Mucosa of descending colon (tissue), 3 donors: ENCODE measurements around the gene P2RY4. TPM values are rescaled to one million over a fixed set of nuclear protein-coding genes. Genes with fewer than 3 reads are reported as not detected.
"Not testable (repeated sequence)": the region's sequence is repeated elsewhere in the genome, so short reads cannot be mapped to it uniquely, and the experiment has no call there.

ENCODE experiments used
- ATAC-seq: fragments of 200-7000 bp; cut with Tn5 transposase; one replicate; pipeline ENCODE4 v1.9.1; 2020; ENCODE audit warnings: mild to moderate bottlenecking, moderate library complexity
- DNase-seq, 3 donors: peaks; one replicate each; pipeline ENCODE4 v3.0.0-alpha.2; 2020
- H3K36me3 ChIP-seq: fragments of 200-600 bp; one replicate; pipeline ENCODE4 v1.8.0; 2021; ENCODE audit warnings: low read depth, mild to moderate bottlenecking
- H3K4me1 ChIP-seq: fragments of 200-600 bp; one replicate; pipeline ENCODE4 v1.8.0; 2021; ENCODE audit warnings: low read depth, mild to moderate bottlenecking
- H3K4me3 ChIP-seq: fragments of 200-600 bp; one replicate; pipeline ENCODE4 v1.8.0; 2021; ENCODE audit warnings: mild to moderate bottlenecking
- H3K9me3 ChIP-seq: fragments of 200-600 bp; one replicate; pipeline ENCODE4 v1.8.0; 2021; ENCODE audit warnings: mild to moderate bottlenecking
- CTCF ChIP-seq: fragments of 200-600 bp; IDR thresholded peaks from one replicate; pipeline ENCODE4 v1.8.0; 2022; ENCODE audit warnings: antibody characterized with exemption, mild to moderate bottlenecking
- intact Hi-C, 2 donors: fragments of 100-400 bp; cut with DNase I in 1 of 2; cut with micrococcal nuclease in 1 of 2; formaldehyde crosslinking; loops; one replicate each; pipeline versions ENCODE4 v1.11.0 to v1.11.1; 2022; cut with DNase I, micrococcal nuclease
- total RNA-seq, 3 donors: library from RNA; stranded (reverse); fragmentation: NEBNext Ultra II Directional in 2 of 3; extraction: Animal tissue kit (Norgen Biotek cat#: 25700) in 2 of 3; gene quantifications; one replicate each; pipeline versions ENCODE4 v1.2.1 to v1.2.4, GENCODE V29; 2021 to 2023
- donor health status: DM: no; HTN: no; CAD: no; lungs with moderate emphysema.
- donor health status: DM: no; HTN: no; CAD: no.
- donor health status: DM: no; HTN: yes; CAD: no.

The P2RY4 gene
- total RNA-seq, 3 donors from 2014 or later = 0.79 to 5.7 (median 1.3) TPM

- H3K4me3 ChIP-seq = no peak overlapping the region
- TF ChIP-seq CTCF = no peak
- ATAC-seq (peak; percentile 97), DNase-seq (peak; percentile 32 to 55 (median 47))
- H3K36me3 ChIP-seq = no peaks in the 10 kb centered on the region
- no peaks in the 10 kb centered on the region for H3K9me3 ChIP-seq
- intact Hi-C loops = no loop called here
- H3K4me1 ChIP-seq = no peaks in the 10 kb centered on the region
Observed at GRCh38 chrX:70219938-70220764, 39.9 kb downstream of the P2RY4 start.

DNA sequence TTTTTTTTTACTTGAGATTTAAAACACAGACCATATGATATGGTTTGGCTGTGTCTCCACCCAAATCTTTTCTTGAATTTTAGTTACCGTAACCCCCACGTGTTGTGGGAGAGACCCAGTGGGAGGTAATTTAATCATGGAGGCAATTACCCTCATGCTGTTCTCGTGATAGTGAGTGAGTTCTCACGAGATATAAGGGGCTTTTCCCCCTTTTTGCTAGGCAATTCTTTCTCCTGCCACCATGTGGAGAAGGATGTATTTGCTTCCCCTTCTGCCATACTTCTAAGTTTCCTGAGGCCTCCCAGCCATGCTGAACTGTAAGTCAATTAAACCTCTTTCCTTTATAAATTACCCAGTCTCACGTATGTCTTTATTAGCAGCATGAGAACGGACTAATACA lies 50.4 kb downstream of the P2RY4 start:
- DNase-seq, H3K4me3 ChIP-seq, H3K36me3 ChIP-seq, ATAC-seq, intact Hi-C loops, H3K9me3 ChIP-seq, H3K4me1 ChIP-seq: not testable (repeated sequence)

GRCh38 chrX:70208479-70208878 lies 51.5 kb downstream of the P2RY4 start:
- H3K9me3 ChIP-seq = no peaks in the 10 kb centered on the region
- intact Hi-C loops = no loop called here
- no peak for DNase-seq

More at GRCh38 chrX:70208479-70208878, 51.5 kb downstream of the P2RY4 start:
- H3K36me3 ChIP-seq = no peaks in the 10 kb centered on the region
- no peak overlapping the region for H3K4me3 ChIP-seq
- no peak for ATAC-seq
- H3K4me1 ChIP-seq = no peaks in the 10 kb centered on the region
- no peak for TF ChIP-seq CTCF

Other genes starting within 250 kb of the P2RY4 start
- gene AWAT2, start 210.3 kb downstream of the P2RY4 start, total RNA-seq = not detected
- not detected for gene OTUD6A, start 197.7 kb downstream of the P2RY4 start, total RNA-seq
- 10 to 100 TPM; 51.8 to 78.4 (median 69.7) TPM for gene IGBP1, start 126.8 kb downstream of the P2RY4 start, total RNA-seq
- not detected for gene DGAT2L6, start 82.7 kb downstream of the P2RY4 start, total RNA-seq
- gene AWAT1, start 25.5 kb downstream of the P2RY4 start, total RNA-seq = not detected
- gene ARR3, start 8.1 kb upstream of the P2RY4 start, total RNA-seq = 1 to 10 TPM in 1 of 3 donors, under 1 TPM in 1, not detected in 1; 0.60 to 1.2 TPM
- under 1 TPM in 1 of 3 donors, not detected in 2; 0.29 TPM for gene RAB41, start 22.0 kb upstream of the P2RY4 start, total RNA-seq
- 10 to 100 TPM; 34.1 to 47.5 (median 43.9) TPM for gene PDZD11, start 29.7 kb upstream of the P2RY4 start, total RNA-seq
- gene KIF4A, start 29.9 kb upstream of the P2RY4 start, total RNA-seq = 10 to 100 TPM in 1 of 3 donors, 1 to 10 TPM in 2; 1.5 to 10.7 (median 3.1) TPM
- 10 to 100 TPM in 2 of 3 donors, 1 to 10 TPM in 1; 9.0 to 28.5 (median 25.9) TPM for gene GDPD2, start 163.1 kb upstream of the P2RY4 start, total RNA-seq
- 10 to 100 TPM; 41.9 to 76.0 (median 72.8) TPM for gene DLG3, start 184.6 kb upstream of the P2RY4 start, total RNA-seq